Neuronal stem cell (in vitro differentiated cells): ENCODE measurements around the gene PTPRQ.

Experiments
- DNase-seq: peaks from one replicate; pipeline ENCODE4 v3.0.0-alpha.2; 2013; ENCODE audit warnings: low spot score
- H2AFZ ChIP-seq: one replicate; pipeline ENCODE4 v1.6.1; 2013; ENCODE audit warnings: mild to moderate bottlenecking, low read length, inconsistent platforms
- H2AK5ac ChIP-seq: 2 replicates; pipeline ENCODE4 v1.6.1; 2013; ENCODE audit warnings: low read depth, mild to moderate bottlenecking, inconsistent platforms, low read length, moderate library complexity, mixed read lengths
- H2BK120ac ChIP-seq: 2 replicates; pipeline ENCODE4 v1.6.1; 2013; ENCODE audit warnings: low read depth, mild to moderate bottlenecking, inconsistent platforms, low read length, moderate library complexity, mixed read lengths
- H2BK12ac ChIP-seq: one replicate; pipeline ENCODE4 v1.6.1; 2013; ENCODE audit warnings: low read length, inconsistent platforms
- H2BK15ac ChIP-seq: 2 replicates; pipeline ENCODE4 v1.6.1; 2013; ENCODE audit warnings: mild to moderate bottlenecking, low read length, inconsistent platforms, mixed read lengths
- H2BK5ac ChIP-seq: one replicate; pipeline ENCODE4 v1.6.1; 2013; ENCODE audit warnings: inconsistent platforms, mild to moderate bottlenecking, low read length, moderate library complexity
- H3K14ac ChIP-seq: one replicate; pipeline ENCODE4 v1.6.1; 2013; ENCODE audit warnings: low read length, inconsistent platforms
- H3K18ac ChIP-seq: 2 replicates; pipeline ENCODE4 v1.6.1; 2013; ENCODE audit warnings: low read length, inconsistent platforms
- H3K23ac ChIP-seq: 2 replicates; pipeline ENCODE4 v1.6.1; 2013; ENCODE audit warnings: low read depth, mild to moderate bottlenecking, mixed read lengths, low read length, inconsistent platforms; ENCODE audit not compliant: poor library complexity
- H3K27ac ChIP-seq: replicated peaks from 3 replicates; pipeline ENCODE4 v1.5.1; 2013; ENCODE audit warnings: low read length, inconsistent platforms
- H3K27me3 ChIP-seq, 3 experiments: 2 replicates each; pipeline ENCODE4 v1.6.1; 2013; ENCODE audit warnings: low read length in 3 of 3, mild to moderate bottlenecking in 2 of 3, inconsistent platforms in 1 of 3, low read depth in 1 of 3, mixed read lengths in 1 of 3, moderate library complexity in 1 of 3; ENCODE audit not compliant: control insufficient read depth in 3 of 3, insufficient read depth in 3 of 3
- H3K36me3 ChIP-seq, 2 donors: replicated peaks in 1 of 2; 2 replicates each; pipeline ENCODE4 v1.6.1; 2013; ENCODE audit warnings: low read length in 2 of 2; ENCODE audit not compliant: control insufficient read depth in 2 of 2, insufficient read depth in 2 of 2
- H3K4ac ChIP-seq: 2 replicates; pipeline ENCODE4 v1.6.1; 2013; ENCODE audit warnings: inconsistent platforms, mild to moderate bottlenecking, low read length, moderate library complexity
- H3K4me1 ChIP-seq, 2 donors: 1 replicate in 1 of 2; 2 replicates in 1 of 2; pipeline ENCODE4 v1.6.1; 2013; ENCODE audit warnings: low read length in 2 of 2, low read depth in 1 of 2; ENCODE audit not compliant: control insufficient read depth in 2 of 2, insufficient read depth in 1 of 2
- H3K4me2 ChIP-seq: one replicate; pipeline ENCODE4 v1.6.1; 2013; ENCODE audit warnings: mild to moderate bottlenecking, low read length, inconsistent platforms; ENCODE audit not compliant: insufficient read depth, poor library complexity, severe bottlenecking
- H3K4me3 ChIP-seq, 2 donors: 2 replicates each; pipeline ENCODE4 v1.5.1; 2013; ENCODE audit warnings: low read length in 2 of 2, mild to moderate bottlenecking in 2 of 2, inconsistent platforms in 1 of 2, moderate library complexity in 1 of 2
- H3K79me1 ChIP-seq: one replicate; pipeline ENCODE4 v1.6.1; 2013; ENCODE audit warnings: low read depth, mild to moderate bottlenecking, inconsistent platforms, low read length, moderate library complexity
- H3K9ac ChIP-seq: one replicate; pipeline ENCODE4 v1.6.1; 2013; ENCODE audit warnings: mild to moderate bottlenecking, low read depth, low read length, inconsistent platforms; ENCODE audit not compliant: poor library complexity
- H3K9me3 ChIP-seq, 2 donors: replicated peaks in 1 of 2; 2 replicates each; pipeline versions ENCODE3 to v1.6.1; 2013; ENCODE audit warnings: low read length in 2 of 2, mild to moderate bottlenecking in 2 of 2, inconsistent platforms in 1 of 2, low read depth in 1 of 2, mixed read lengths in 1 of 2, moderate library complexity in 1 of 2; ENCODE audit not compliant: control insufficient read depth in 2 of 2, insufficient read depth in 1 of 2
- H4K8ac ChIP-seq: one replicate; pipeline ENCODE4 v1.6.1; 2013; ENCODE audit warnings: low read depth, mild to moderate bottlenecking, inconsistent platforms, low read length, moderate library complexity
- H4K91ac ChIP-seq: one replicate; pipeline ENCODE4 v1.6.1; 2013; ENCODE audit warnings: low read length, low read depth, mild to moderate bottlenecking, inconsistent platforms; ENCODE audit not compliant: poor library complexity
- WGBS, 2 donors: extraction: QIAGEN DNeasy Blood & Tissue Kit; methylation state at CpG; one replicate each; pipeline ENCODE4 v1.1.7; 2013; ENCODE audit warnings: missing lambda C conversion rate in 2 of 2, mixed read lengths in 1 of 2; ENCODE audit not compliant: insufficient read length in 2 of 2, insufficient replicate concordance in 1 of 2; ENCODE audit errors: extremely low coverage in 2 of 2; 5-methylcytosine and 5-hydroxymethylcytosine counted together

The PTPRQ gene

DNA sequence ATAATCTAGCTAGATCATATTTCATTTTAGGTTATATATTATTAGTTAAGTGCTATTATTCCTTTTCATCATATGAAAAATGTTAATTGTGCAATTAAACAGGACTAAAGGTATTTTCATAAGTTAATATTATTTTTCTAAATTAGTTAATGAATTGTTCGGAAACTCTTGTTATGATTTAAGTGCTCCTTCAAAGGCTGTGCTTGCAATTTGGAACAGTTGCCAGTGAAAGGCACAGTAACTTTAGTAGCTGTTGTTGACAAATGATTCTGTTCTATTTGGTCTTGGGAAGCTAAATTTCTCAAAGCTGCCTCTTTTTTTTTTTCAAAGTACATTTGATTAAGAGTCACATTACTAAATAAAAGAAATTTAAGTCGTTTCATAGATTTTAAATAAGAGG lies 40.7 kb downstream of the PTPRQ start:
- Histone ChIP-seq H2BK120ac (no peak overlapping the region), H3K9ac (no peak overlapping the region), H3K4ac (no peak overlapping the region), H3K27me3 (no peaks in the 10 kb centered on the region), H3K9me3 (no peaks in the 10 kb centered on the region), H3K36me3 (no peaks in the 10 kb centered on the region), H3K4me2 (no peak overlapping the region), H2AK5ac (no peak overlapping the region), H3K18ac (no peak overlapping the region), H3K79me1 (no peaks in the 10 kb centered on the region), H2BK5ac (no peak overlapping the region), H3K27ac (no peak overlapping the region), H3K23ac (no peak overlapping the region), H3K4me1 (no peaks in the 10 kb centered on the region), H2BK15ac (no peak overlapping the region), H3K14ac (no peak overlapping the region), H4K91ac (no peak overlapping the region), H4K8ac (no peak overlapping the region), H2BK12ac (no peak overlapping the region), H3K4me3 (no peak overlapping the region), H2AFZ (no peak overlapping the region)
- DNase-seq = no peak
- no CpG with 5 or more reads among the region's 2 CpGs for WGBS, 2 donors

DNA sequence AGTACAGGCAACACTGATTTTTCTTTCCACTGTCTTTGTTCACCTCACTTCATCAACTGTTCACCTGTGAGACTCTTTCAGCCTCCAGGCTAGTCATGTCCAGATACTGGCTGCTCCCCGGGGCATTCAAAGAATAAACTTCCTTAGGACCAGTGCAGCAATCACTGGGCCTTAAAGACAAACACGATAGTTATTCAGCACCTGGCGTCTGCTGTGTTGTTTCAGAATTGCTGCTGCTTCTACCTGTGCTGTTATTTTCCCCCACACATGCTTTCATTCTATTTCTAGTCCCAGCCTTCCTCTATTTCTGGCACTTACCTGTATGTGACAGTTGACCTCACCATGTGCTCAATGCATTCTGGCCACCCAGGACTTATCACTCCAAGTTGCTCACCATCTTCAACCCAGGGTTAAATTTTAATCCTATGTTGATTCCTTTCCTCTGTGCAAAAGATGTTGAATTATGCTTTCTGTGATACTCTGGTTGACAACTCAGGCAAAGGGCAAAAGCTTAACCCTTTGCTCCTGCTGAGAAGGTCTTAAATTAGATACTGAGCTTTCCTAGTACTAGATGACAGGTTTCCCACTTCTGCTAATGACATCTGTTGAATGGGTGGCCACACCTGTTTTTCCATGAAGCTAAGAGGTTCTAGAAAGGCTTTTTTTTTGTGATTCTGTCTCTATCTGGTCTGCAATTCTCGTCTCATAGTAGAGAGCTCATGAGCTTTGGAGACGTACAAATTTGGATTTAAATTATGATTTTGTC lies 41.4 kb downstream of the PTPRQ start:
- H2BK12ac ChIP-seq = no peak overlapping the region
- no peaks in the 10 kb centered on the region for H3K36me3 ChIP-seq
- H4K91ac ChIP-seq = no peak overlapping the region

DNA sequence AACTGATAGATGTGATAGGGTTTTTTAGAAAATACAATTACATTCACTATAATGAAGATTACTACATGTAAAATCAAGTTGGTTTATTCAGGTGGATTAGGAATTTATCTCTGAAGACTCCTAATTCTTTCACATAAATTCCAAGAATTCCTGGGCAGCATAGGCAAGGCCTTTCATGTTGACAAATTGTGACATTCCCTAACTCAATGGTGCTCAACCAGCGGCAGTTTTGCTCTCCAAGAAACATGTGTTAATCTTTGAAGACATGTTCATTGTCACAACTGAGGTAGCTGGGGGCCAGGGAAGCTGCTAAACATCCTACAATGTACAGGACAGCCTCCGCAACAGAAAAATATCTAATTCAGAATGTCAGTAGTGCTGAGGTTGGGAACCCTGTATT lies 46.3 kb downstream of the PTPRQ start:
- WGBS, 2 donors = no CpG with 5 or more reads among the region's 2 CpGs

More for the DNA sequence above, 41.4 kb downstream of the PTPRQ start:
- Histone ChIP-seq H3K9me3 (no peaks in the 10 kb centered on the region), H3K27ac (no peak overlapping the region), H3K14ac (no peak overlapping the region), H2BK120ac (no peak overlapping the region), H3K4me1 (peaks cover 0 to 1% of the 10 kb centered on the region in 2 donors), H2AK5ac (no peak overlapping the region), H2BK5ac (no peak overlapping the region), H4K8ac (no peak overlapping the region), H3K79me1 (no peaks in the 10 kb centered on the region), H2BK15ac (no peak overlapping the region), H3K9ac (no peak overlapping the region), H3K4me3 (no peak overlapping the region), H3K4ac (no peak overlapping the region), H3K23ac (no peak overlapping the region), H2AFZ (no peak overlapping the region), H3K4me2 (no peak overlapping the region), H3K27me3 (no peaks in the 10 kb centered on the region), H3K18ac (no peak overlapping the region)
- no CpG with 5 or more reads among the region's 5 CpGs for WGBS, 2 donors
- DNase-seq = no peak

GRCh38 chr12:80491166-80491565 lies 47.1 kb downstream of the PTPRQ start:
- H4K8ac ChIP-seq = no peak overlapping the region
- peaks cover 0 to 5% of the 10 kb centered on the region in 2 donors for H3K4me1 ChIP-seq
- H2BK120ac ChIP-seq = no peak overlapping the region
- H2BK5ac ChIP-seq = no peak overlapping the region
- H2BK15ac ChIP-seq = no peak overlapping the region
- no peak overlapping the region for H2BK12ac ChIP-seq
- no peak overlapping the region for H3K14ac ChIP-seq
- H3K18ac ChIP-seq = no peak overlapping the region
- H3K79me1 ChIP-seq = no peaks in the 10 kb centered on the region
- no peak overlapping the region for H3K27ac ChIP-seq
- no peak overlapping the region for H2AK5ac ChIP-seq
- H3K23ac ChIP-seq = no peak overlapping the region
- no peak overlapping the region for H4K91ac ChIP-seq
- DNase-seq = no peak
- no peaks in the 10 kb centered on the region for H3K9me3 ChIP-seq
- H2AFZ ChIP-seq = no peak overlapping the region
- H3K4me2 ChIP-seq = no peak overlapping the region
- H3K4me3 ChIP-seq = no peak overlapping the region
- H3K27me3 ChIP-seq = no peaks in the 10 kb centered on the region
- H3K4ac ChIP-seq = no peak overlapping the region
- H3K36me3 ChIP-seq = no peaks in the 10 kb centered on the region
- no peak overlapping the region for H3K9ac ChIP-seq

More for the DNA sequence above, 46.3 kb downstream of the PTPRQ start:
- no peak overlapping the region for H2BK5ac ChIP-seq
- H3K18ac ChIP-seq = no peak overlapping the region
- no peak overlapping the region for H3K9ac ChIP-seq
- peak; percentile 17 for DNase-seq
- H3K4me1 ChIP-seq = peaks cover 0 to 5% of the 10 kb centered on the region in 2 donors
- no peak overlapping the region for H2BK120ac ChIP-seq
- H3K4me3 ChIP-seq = no peak overlapping the region
- no peaks in the 10 kb centered on the region for H3K36me3 ChIP-seq
- no peaks in the 10 kb centered on the region for H3K79me1 ChIP-seq
- no peaks in the 10 kb centered on the region for H3K27me3 ChIP-seq
- no peak overlapping the region for H2BK15ac ChIP-seq
- no peak overlapping the region for H3K4ac ChIP-seq
- H3K27ac ChIP-seq = no peak overlapping the region
- H3K23ac ChIP-seq = no peak overlapping the region
- H2AFZ ChIP-seq = no peak overlapping the region
- H3K9me3 ChIP-seq = no peaks in the 10 kb centered on the region
- no peak overlapping the region for H2AK5ac ChIP-seq
- no peak overlapping the region for H3K14ac ChIP-seq
- no peak overlapping the region for H4K91ac ChIP-seq
- no peak overlapping the region for H2BK12ac ChIP-seq
- no peak overlapping the region for H4K8ac ChIP-seq
- no peak overlapping the region for H3K4me2 ChIP-seq
